ENCODE data around the gene BOC. TPM values are rescaled to one million over a fixed set of nuclear protein-coding genes. Genes with fewer than 3 reads are reported as not detected.

The BOC gene
- total and polyA plus RNA-seq, 10 donors: 1.5 to 21.9 (median 13.5) TPM

- H3K27me3 ChIP-seq (replicated peaks in 1 of 7): peaks cover 0 to 8% (median 0%) of the 10 kb centered on the region in 7 donors
- peaks cover 0 to 1% (median 0%) of the 10 kb centered on the region in 6 donors for H3K4me1 ChIP-seq
- no peaks in the 10 kb centered on the region for H3K9me3 ChIP-seq
- no peak for DNase-seq
- intact Hi-C loops (cut with DNase I; ENCODE audit: low total_unique reads): no loop called here
- 83 to 95% (median 90%) methylated on average over 2 of the region's 2 CpGs for WGBS, 5 donors
- no peak overlapping the region for H3K27ac ChIP-seq
- TF ChIP-seq POLR2A (IDR thresholded peaks at IDR 0.05) (no peak), POLR2AphosphoS5 (IDR thresholded peaks at IDR 0.05) (no peak), CTCF (IDR thresholded peaks at IDR 0.05 in 8 of 11, conservative IDR thresholded peaks at IDR 0.05 in 3 of 11) (no peak)
- peaks cover 0 to 9% (median 0%) of the 10 kb centered on the region in 6 donors for H3K36me3 ChIP-seq
- no peak overlapping the region for H3K4me3 ChIP-seq
These were observed 58.7 kb downstream of the BOC start for GRCh38 chr3:113270068-113270467.

- Histone ChIP-seq H3K4me1 (peaks cover 1 to 8% (median 6%) of the 10 kb centered on the region in 6 donors), H3K27me3 (replicated peaks in 1 of 7) (peaks cover 0 to 8% (median 0%) of the 10 kb centered on the region in 7 donors), H3K27ac (no peak overlapping the region), H3K36me3 (peaks cover 0 to 9% (median 0%) of the 10 kb centered on the region in 6 donors), H3K9me3 (no peaks in the 10 kb centered on the region), H3K4me3 (no peak overlapping the region)
- WGBS, 5 donors: 88 to 96% (median 94%) methylated on average over 9 of the region's 9 CpGs
- no peak for DNase-seq
- TF ChIP-seq POLR2A (IDR thresholded peaks at IDR 0.05) (no peak), POLR2AphosphoS5 (IDR thresholded peaks at IDR 0.05) (no peak), CTCF (IDR thresholded peaks at IDR 0.05 in 8 of 11, conservative IDR thresholded peaks at IDR 0.05 in 3 of 11) (no peak)
- intact Hi-C loops (cut with DNase I; ENCODE audit: low total_unique reads): no loop called here
These were observed 59.4 kb downstream of the BOC start for GRCh38 chr3:113270786-113271185.

- intact Hi-C loops (cut with DNase I; ENCODE audit: low total_unique reads): no loop called here
- no peak for TF ChIP-seq POLR2AphosphoS5 (IDR thresholded peaks at IDR 0.05)
- no peak for TF ChIP-seq CTCF (IDR thresholded peaks at IDR 0.05 in 8 of 11, conservative IDR thresholded peaks at IDR 0.05 in 3 of 11)
- no peak for TF ChIP-seq POLR2A (IDR thresholded peaks at IDR 0.05)
- peaks cover 0 to 8% (median 0%) of the 10 kb centered on the region in 7 donors for H3K27me3 ChIP-seq (replicated peaks in 1 of 7)
- H3K4me1 ChIP-seq: peaks cover 5 to 12% (median 9%) of the 10 kb centered on the region in 6 donors
- H3K36me3 ChIP-seq: peaks cover 0 to 9% (median 0%) of the 10 kb centered on the region in 6 donors
- no peak for DNase-seq
- no peak overlapping the region for H3K27ac ChIP-seq
- 80 to 86% (median 85%) methylated on average over 8 to 9 of the region's 9 CpGs for WGBS, 5 donors
- no peaks in the 10 kb centered on the region for H3K9me3 ChIP-seq
- H3K4me3 ChIP-seq: no peak overlapping the region
These were observed 59.8 kb downstream of the BOC start for GRCh38 chr3:113271189-113271588.

- Histone ChIP-seq H3K27me3 (replicated peaks in 1 of 7) (peaks cover 0 to 8% (median 0%) of the 10 kb centered on the region in 7 donors), H3K36me3 (peaks cover 0 to 9% (median 0%) of the 10 kb centered on the region in 6 donors), H3K4me3 (no peak overlapping the region), H3K4me1 (peaks cover 7 to 18% (median 14%) of the 10 kb centered on the region in 6 donors), H3K9me3 (no peaks in the 10 kb centered on the region), H3K27ac (no peak overlapping the region)
- TF ChIP-seq CTCF (IDR thresholded peaks at IDR 0.05 in 8 of 11, conservative IDR thresholded peaks at IDR 0.05 in 3 of 11) (no peak), POLR2A (IDR thresholded peaks at IDR 0.05) (no peak), POLR2AphosphoS5 (IDR thresholded peaks at IDR 0.05) (no peak)
- intact Hi-C loops (cut with DNase I; ENCODE audit: low total_unique reads): no loop called here
- no peak for DNase-seq
- 76 to 97% (median 90%) methylated on average over 9 of the region's 9 CpGs for WGBS, 5 donors
These were observed 60.4 kb downstream of the BOC start for GRCh38 chr3:113271594-113272384.
